ENCODE measurements around the gene RBM15.

Gene RBM15

GRCh38 chr1:110338886-110339406, at the start of gene RBM15:
RBM15 (plus strand) TSS chr1:110339377; CDS start chr1:110339406, 29 bp downstream.
- DNase-seq (ENCODE audit: low spot score): peak; percentile 100

GRCh38 chr1:110291241-110292030, 47.7 kb upstream of the RBM15 start:
- no peak for DNase-seq (ENCODE audit: low spot score)

- no peak for DNase-seq (ENCODE audit: low spot score)
These were observed 47.0 kb upstream of the RBM15 start for GRCh38 chr1:110292031-110292741.

- no peak for DNase-seq (ENCODE audit: low spot score)
These were observed 45.5 kb upstream of the RBM15 start for GRCh38 chr1:110293601-110294104.

- DNase-seq (ENCODE audit: low spot score): no peak
These were observed 44.9 kb upstream of the RBM15 start for GRCh38 chr1:110294308-110294707.

GRCh38 chr1:110298991-110299390, 40.2 kb upstream of the RBM15 start:
- DNase-seq (ENCODE audit: low spot score): no peak

GRCh38 chr1:110300412-110301085, 38.6 kb upstream of the RBM15 start:
- DNase-seq (ENCODE audit: low spot score): no peak

GRCh38 chr1:110302836-110303235, 36.3 kb upstream of the RBM15 start:
- no peak for DNase-seq (ENCODE audit: low spot score)

- DNase-seq (ENCODE audit: low spot score): no peak
These were observed 33.2 kb upstream of the RBM15 start for GRCh38 chr1:110305900-110306420.

- no peak for DNase-seq (ENCODE audit: low spot score)
These were observed 31.8 kb upstream of the RBM15 start for GRCh38 chr1:110307239-110307974.

- DNase-seq (ENCODE audit: low spot score): no peak
These were observed 30.9 kb upstream of the RBM15 start for GRCh38 chr1:110308247-110308646.

GRCh38 chr1:110309139-110309538, 30.0 kb upstream of the RBM15 start:
- DNase-seq (ENCODE audit: low spot score): no peak

- no peak for DNase-seq (ENCODE audit: low spot score)
These were observed 29.4 kb upstream of the RBM15 start for GRCh38 chr1:110309767-110310166.

GRCh38 chr1:110310300-110310699, 28.9 kb upstream of the RBM15 start:
- no peak for DNase-seq (ENCODE audit: low spot score)

GRCh38 chr1:110312188-110313121, 26.7 kb upstream of the RBM15 start:
- peak; percentile 64 for DNase-seq (ENCODE audit: low spot score)

- DNase-seq (ENCODE audit: low spot score): no peak
These were observed 22.4 kb upstream of the RBM15 start for GRCh38 chr1:110316735-110317134.

- no peak for DNase-seq (ENCODE audit: low spot score)
These were observed 21.1 kb upstream of the RBM15 start for GRCh38 chr1:110318046-110318445.

- no peak for DNase-seq (ENCODE audit: low spot score)
These were observed 19.6 kb upstream of the RBM15 start for GRCh38 chr1:110319332-110320167.

GRCh38 chr1:110320168-110320518, 19.0 kb upstream of the RBM15 start:
- DNase-seq (ENCODE audit: low spot score): no peak

- no peak for DNase-seq (ENCODE audit: low spot score)
These were observed 18.1 kb upstream of the RBM15 start for GRCh38 chr1:110321045-110321444.
